Left lung (tissue), 10 donors: ENCODE measurements around the gene RABL3. TPM values are rescaled to one million over a fixed set of nuclear protein-coding genes. Genes with fewer than 3 reads are reported as not detected.

Experiments used
- ATAC-seq: fragments of 200-7000 bp; cut with Tn5 transposase; one replicate; pipeline ENCODE4 v1.9.1; 2020; ENCODE audit warnings: moderate library complexity
- DNase-seq, 4 donors: peaks; one replicate each; pipeline ENCODE4 v3.0.0-alpha.2; 2013 to 2020
- H3K27ac ChIP-seq, 2 donors: fragments of 200-600 bp; sonication (generic) in 1 of 2; one replicate each; pipeline versions ENCODE4 v1.5.0 to v1.8.0; 2020 to 2021
- H3K27me3 ChIP-seq, 2 donors: fragments of 200-600 bp; sonication (generic) in 1 of 2; one replicate each; pipeline versions ENCODE4 v1.5.0 to v1.8.0; 2020 to 2021
- H3K36me3 ChIP-seq, 2 donors: fragments of 200-600 bp; sonication (generic) in 1 of 2; one replicate each; pipeline versions ENCODE4 v1.5.0 to v1.8.0; 2020 to 2021
- H3K4me1 ChIP-seq, 2 donors: fragments of 200-600 bp; one replicate each; pipeline ENCODE4 v1.8.0; 2021
- H3K4me3 ChIP-seq, 2 donors: fragments of 200-600 bp; sonication (generic) in 1 of 2; one replicate each; pipeline versions ENCODE4 v1.5.0 to v1.8.0; 2020 to 2021; ENCODE audit warnings: mild to moderate bottlenecking in 1 of 2
- H3K9me3 ChIP-seq, 2 donors: fragments of 200-600 bp; sonication (generic) in 1 of 2; one replicate each; pipeline versions ENCODE4 v1.5.0 to v1.8.0; 2020 to 2021
- CTCF ChIP-seq, 2 donors: fragments of 200-600 bp; sonication (generic) in 1 of 2; IDR thresholded peaks; one replicate each; pipeline versions ENCODE4 v1.5.0 to v1.8.0; 2021; ENCODE audit warnings: antibody characterized with exemption in 2 of 2
- intact Hi-C, 2 donors: fragments of 100-400 bp; cut with DNase I; formaldehyde crosslinking; loops; one replicate each; pipeline versions ENCODE4 v1.11.2 to v1.14.2; 2022
- polyA plus RNA-seq, 6 donors: library from polyadenylated mRNA; unstranded; fragments of 120-200 nt; gene quantifications; one replicate each; pipeline ENCODE4 v1.2.1, GENCODE V29; 2013; ENCODE audit not compliant: insufficient read length in 6 of 6
- total RNA-seq, 2 donors: library from RNA; stranded (reverse); fragmentation: NEBNext Ultra II Directional; extraction: Animal tissue kit (Norgen Biotek cat#: 25700); gene quantifications; one replicate each; pipeline ENCODE4 v1.2.1, GENCODE V29; 2021
- donor health status: DM: no; HTN: yes; CAD: no.
- donor health status: DM: no; HTN: no; CAD: no.

RABL3 gene
- total and polyA plus RNA-seq, 8 donors: 19.0 to 29.2 (median 24.1) TPM

- H3K27ac ChIP-seq: no peak overlapping the region
- no peaks in the 10 kb centered on the region for H3K4me1 ChIP-seq
- no peaks in the 10 kb centered on the region for H3K9me3 ChIP-seq
- no peak for TF ChIP-seq CTCF (IDR thresholded peaks at IDR 0.05)
- no peaks in the 10 kb centered on the region for H3K27me3 ChIP-seq
- no peak for DNase-seq
- H3K36me3 ChIP-seq: peaks cover 0 to 5% of the 10 kb centered on the region in 2 donors
- intact Hi-C loops: no loop called here
- no peak overlapping the region for H3K4me3 ChIP-seq
- no peak for ATAC-seq
These were observed 56.9 kb downstream of the RABL3 start for GRCh38 chr3:120685411-120685810.

GRCh38 chr3:120684896-120685295 is 57.4 kb downstream of the RABL3 start:
- DNase-seq: peak in 1 of 4 donors; percentile 10
- H3K27ac ChIP-seq: no peak overlapping the region
- H3K27me3 ChIP-seq: no peaks in the 10 kb centered on the region
- ATAC-seq: no peak
- H3K9me3 ChIP-seq: no peaks in the 10 kb centered on the region
- no peak for TF ChIP-seq CTCF (IDR thresholded peaks at IDR 0.05)
- no peaks in the 10 kb centered on the region for H3K4me1 ChIP-seq
- intact Hi-C loops: no loop called here
- no peak overlapping the region for H3K4me3 ChIP-seq
- H3K36me3 ChIP-seq: peaks cover 0 to 5% of the 10 kb centered on the region in 2 donors

DNA sequence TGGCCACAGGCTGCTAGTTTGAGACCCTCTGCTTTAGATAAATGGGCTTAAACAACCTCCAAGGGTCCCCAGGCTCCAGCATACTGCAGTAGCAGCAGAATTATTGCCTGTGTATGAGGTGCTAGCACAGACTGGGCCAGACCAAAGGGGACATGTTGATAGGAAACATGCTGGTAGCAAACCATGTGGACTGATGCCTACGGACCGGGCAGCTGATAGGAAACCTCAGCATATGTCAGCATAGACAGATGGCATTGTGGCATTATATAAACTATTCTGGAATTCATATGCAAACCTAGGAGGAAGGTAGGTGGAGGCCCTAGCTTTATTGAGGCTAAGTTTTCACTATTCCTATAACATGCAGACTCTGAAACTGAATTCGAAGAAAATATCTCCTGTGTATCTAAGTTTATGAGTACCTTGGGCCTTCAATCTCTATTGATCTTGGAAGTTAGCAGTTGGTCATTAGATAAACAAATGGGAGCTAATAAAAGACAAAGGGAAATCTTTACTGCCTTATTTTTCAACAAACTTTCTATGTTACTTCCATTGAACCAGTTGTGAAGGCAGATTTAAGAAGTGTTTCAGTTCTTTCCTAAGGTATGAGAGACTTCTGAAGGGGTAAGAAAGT is 58.5 kb downstream of the RABL3 start:
- no peaks in the 10 kb centered on the region for H3K9me3 ChIP-seq
- intact Hi-C loops: no loop called here
- H3K27me3 ChIP-seq: no peaks in the 10 kb centered on the region
- no peak overlapping the region for H3K27ac ChIP-seq
- no peak for TF ChIP-seq CTCF (IDR thresholded peaks at IDR 0.05)
- no peak for ATAC-seq
- H3K4me1 ChIP-seq: peaks cover 4 to 5% of the 10 kb centered on the region in 2 donors
- H3K4me3 ChIP-seq: no peak overlapping the region
- DNase-seq: no peak
- no peaks in the 10 kb centered on the region for H3K36me3 ChIP-seq

- intact Hi-C loops: no loop called here
- H3K4me1 ChIP-seq: peaks cover 10 to 11% of the 10 kb centered on the region in 2 donors
- ATAC-seq (no peak), DNase-seq (no peak)
- no peaks in the 10 kb centered on the region for H3K27me3 ChIP-seq
- H3K4me3 ChIP-seq: no peak overlapping the region
- no peaks in the 10 kb centered on the region for H3K36me3 ChIP-seq
- no peaks in the 10 kb centered on the region for H3K9me3 ChIP-seq
- H3K27ac ChIP-seq: no peak overlapping the region
- TF ChIP-seq CTCF (IDR thresholded peaks at IDR 0.05): no peak
These were observed 59.1 kb downstream of the RABL3 start for GRCh38 chr3:120683213-120683612.

GRCh38 chr3:120682095-120682681 is 60.1 kb downstream of the RABL3 start, which contains the start of gene HGD:
HGD (minus strand) TSS chr3:120682239; CDS start chr3:120682111, 128 bp downstream.
- no peak within 1 kb of the TSS for H3K4me3 ChIP-seq
- peak; percentile 63 for ATAC-seq

More at GRCh38 chr3:120682095-120682681, 60.1 kb downstream of the RABL3 start, which contains the start of gene HGD:
- Histone ChIP-seq H3K36me3 (no peaks in the 10 kb centered on the region), H3K27ac (no peak within 1 kb of the TSS), H3K4me1 (peaks cover 13 to 16% of the 10 kb centered on the region in 2 donors), H3K27me3 (no peaks in the 10 kb centered on the region), H3K9me3 (no peaks in the 10 kb centered on the region)
- intact Hi-C loops: no loop called here
- TF ChIP-seq CTCF (IDR thresholded peaks at IDR 0.05): no peak
- no peak for DNase-seq
